SK-N-SH (cell line): ENCODE measurements around the gene FAM107B. TPM values are rescaled to one million over a fixed set of nuclear protein-coding genes. Genes with fewer than 3 reads are reported as not detected.
A peak's percentile ranks its signal among the peaks of the same experiment; 100 is the strongest.

Experiments used
- CTCF ChIP-seq: fragments of 200-600 bp; sonication (generic); IDR thresholded peaks from 2 replicates; pipeline ENCODE4 v1.6.1; 2017; ENCODE audit warnings: antibody characterized with exemption, mild to moderate bottlenecking, moderate library complexity
- FOXJ3 ChIP-seq: sonication (generic); formaldehyde crosslinking; IDR thresholded peaks from 2 replicates; pipeline ENCODE4 v1.5.1; 2020; ENCODE audit warnings: mild to moderate bottlenecking, missing genetic modification reagents
- GABPA ChIP-seq: IDR thresholded peaks from 2 replicates; pipeline ENCODE4 v1.4.0; 2012; ENCODE audit warnings: low read depth, mild to moderate bottlenecking
- JUND ChIP-seq: IDR thresholded peaks from 2 replicates; pipeline ENCODE4 v1.4.0; 2012
- MEF2A ChIP-seq: IDR thresholded peaks from 2 replicates; pipeline ENCODE4 v1.4.0; 2012; ENCODE audit warnings: low read depth, borderline replicate concordance
- MXI1 ChIP-seq: IDR thresholded peaks from 2 replicates; pipeline ENCODE4 v1.6.1; 2012; ENCODE audit warnings: mild to moderate bottlenecking, low read depth, low read length, improper control_type of control experiment
- NFIC ChIP-seq: IDR thresholded peaks from 2 replicates; pipeline ENCODE4 v1.4.0; 2012; ENCODE audit warnings: borderline replicate concordance
- POLR2AphosphoS5 ChIP-seq: IDR thresholded peaks from 2 replicates; pipeline ENCODE4 v1.6.1; 2012; ENCODE audit warnings: low read depth, low read length
- RAD21 ChIP-seq: IDR thresholded peaks from 2 replicates; pipeline ENCODE4 v1.6.1; 2012; ENCODE audit warnings: mild to moderate bottlenecking, low read length
- RCOR1 ChIP-seq: fragments of 150-350 bp; IDR thresholded peaks from 2 replicates; pipeline ENCODE4 v1.6.1; 2017; ENCODE audit warnings: antibody characterized with exemption, low read length
- RXRA ChIP-seq: IDR thresholded peaks from 2 replicates; pipeline ENCODE4 v1.4.0; 2012; ENCODE audit warnings: low read depth, mild to moderate bottlenecking, borderline replicate concordance
- SMC3 ChIP-seq: IDR thresholded peaks from 2 replicates; pipeline ENCODE4 v1.6.1; 2012; ENCODE audit warnings: low read depth, low read length, improper control_type of control experiment
- USF1 ChIP-seq: IDR thresholded peaks from 2 replicates; pipeline ENCODE4 v1.4.0; 2012; ENCODE audit warnings: low read depth, borderline replicate concordance
- polyA plus RNA-seq, 3 experiments: library from polyadenylated mRNA; depleted of rRNA; stranded (reverse); fragments of >200 nt; gene quantifications; 2 replicates each; pipeline ENCODE4 v1.2.3, GENCODE V29; 2012
- TF ChIP-seq, protein P1 (sequence below): IDR thresholded peaks from 2 replicates; pipeline ENCODE4 v1.4.0; 2012; ENCODE audit warnings: low read depth
- TF ChIP-seq, protein P2 (sequence below): IDR thresholded peaks from 2 replicates; pipeline ENCODE4 v1.6.1; 2012; ENCODE audit warnings: mild to moderate bottlenecking, low read depth, low read length, moderate library complexity

The FAM107B gene
- polyA plus RNA-seq, 1 of the 3 experiments (the other 2 are of a cell fraction): 1.0 TPM

GRCh38 chr10:14653271-14654161 lies 121.2 kb downstream of the FAM107B start (continued):
- TF ChIP-seq NFIC (no peak), GABPA (no peak), MEF2A (no peak), FOXJ3 (CRISPR knock-in tag) (peak; percentile 79), MXI1 (no peak), CTCF (no peak), USF1 (no peak), SMC3 (no peak), POLR2AphosphoS5 (no peak), JUND (no peak), RXRA (no peak), RCOR1 (peak; percentile 97), RAD21 (peak; percentile 41)
- TF ChIP-seq, protein P1, sequence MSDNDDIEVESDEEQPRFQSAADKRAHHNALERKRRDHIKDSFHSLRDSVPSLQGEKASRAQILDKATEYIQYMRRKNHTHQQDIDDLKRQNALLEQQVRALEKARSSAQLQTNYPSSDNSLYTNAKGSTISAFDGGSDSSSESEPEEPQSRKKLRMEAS: no peak
- TF ChIP-seq, protein P2, sequence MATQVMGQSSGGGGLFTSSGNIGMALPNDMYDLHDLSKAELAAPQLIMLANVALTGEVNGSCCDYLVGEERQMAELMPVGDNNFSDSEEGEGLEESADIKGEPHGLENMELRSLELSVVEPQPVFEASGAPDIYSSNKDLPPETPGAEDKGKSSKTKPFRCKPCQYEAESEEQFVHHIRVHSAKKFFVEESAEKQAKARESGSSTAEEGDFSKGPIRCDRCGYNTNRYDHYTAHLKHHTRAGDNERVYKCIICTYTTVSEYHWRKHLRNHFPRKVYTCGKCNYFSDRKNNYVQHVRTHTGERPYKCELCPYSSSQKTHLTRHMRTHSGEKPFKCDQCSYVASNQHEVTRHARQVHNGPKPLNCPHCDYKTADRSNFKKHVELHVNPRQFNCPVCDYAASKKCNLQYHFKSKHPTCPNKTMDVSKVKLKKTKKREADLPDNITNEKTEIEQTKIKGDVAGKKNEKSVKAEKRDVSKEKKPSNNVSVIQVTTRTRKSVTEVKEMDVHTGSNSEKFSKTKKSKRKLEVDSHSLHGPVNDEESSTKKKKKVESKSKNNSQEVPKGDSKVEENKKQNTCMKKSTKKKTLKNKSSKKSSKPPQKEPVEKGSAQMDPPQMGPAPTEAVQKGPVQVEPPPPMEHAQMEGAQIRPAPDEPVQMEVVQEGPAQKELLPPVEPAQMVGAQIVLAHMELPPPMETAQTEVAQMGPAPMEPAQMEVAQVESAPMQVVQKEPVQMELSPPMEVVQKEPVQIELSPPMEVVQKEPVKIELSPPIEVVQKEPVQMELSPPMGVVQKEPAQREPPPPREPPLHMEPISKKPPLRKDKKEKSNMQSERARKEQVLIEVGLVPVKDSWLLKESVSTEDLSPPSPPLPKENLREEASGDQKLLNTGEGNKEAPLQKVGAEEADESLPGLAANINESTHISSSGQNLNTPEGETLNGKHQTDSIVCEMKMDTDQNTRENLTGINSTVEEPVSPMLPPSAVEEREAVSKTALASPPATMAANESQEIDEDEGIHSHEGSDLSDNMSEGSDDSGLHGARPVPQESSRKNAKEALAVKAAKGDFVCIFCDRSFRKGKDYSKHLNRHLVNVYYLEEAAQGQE: no peak
